Stomach (tissue), 9 donors: ENCODE results near the gene IGSF21. TPM values are rescaled to one million over a fixed set of nuclear protein-coding genes. Genes with fewer than 3 reads are reported as not detected.

Source experiments
- DNase-seq, 2 donors: peaks; one replicate each; pipeline versions ENCODE4 v3.0.0 to v3.0.0-alpha.2; 2013 to 2019
- H3K27ac ChIP-seq, 5 donors: fragments of 200-600 bp in 4 of 5; sonication (generic) in 4 of 5; one replicate each; pipeline ENCODE4 v1.5.1; 2013 to 2019; ENCODE audit warnings: mild to moderate bottlenecking in 1 of 5, moderate library complexity in 1 of 5
- H3K27me3 ChIP-seq, 3 donors: fragments of 200-600 bp; sonication (generic); one replicate each; pipeline ENCODE4 v1.5.1; 2017 to 2019; ENCODE audit warnings: mixed run types in 1 of 3
- H3K36me3 ChIP-seq, 4 donors: fragments of 200-600 bp; sonication (generic); 1 replicate in 3 of 4; 2 replicates in 1 of 4; pipeline ENCODE4 v1.5.1; 2016 to 2019
- H3K4me1 ChIP-seq, 4 donors: fragments of 200-600 bp; sonication (generic); one replicate each; pipeline ENCODE4 v1.5.1; 2016 to 2019
- H3K4me3 ChIP-seq, 4 donors: fragments of 200-600 bp; sonication (generic) in 3 of 4; one replicate each; pipeline ENCODE4 v1.5.1; 2016 to 2019; ENCODE audit warnings: mild to moderate bottlenecking in 1 of 4
- H3K9me3 ChIP-seq, 4 donors: fragments of 200-600 bp; sonication (generic); one replicate each; pipeline ENCODE4 v1.5.1; 2016 to 2019
- EP300 ChIP-seq: sonication (generic); formaldehyde crosslinking; IDR thresholded peaks from one replicate; pipeline ENCODE4 v1.6.1; 2017; ENCODE audit warnings: antibody characterized with exemption
- POLR2A ChIP-seq, 4 donors: fragments of 450-650 bp; IDR thresholded peaks; one replicate each; pipeline ENCODE4 v1.6.1; 2016; ENCODE audit warnings: antibody characterized with exemption in 4 of 4, control low read depth in 2 of 4, mild to moderate bottlenecking in 1 of 4, moderate library complexity in 1 of 4
- POLR2AphosphoS5 ChIP-seq, 3 donors: sonication (generic); formaldehyde crosslinking; IDR thresholded peaks; one replicate each; pipeline ENCODE4 v1.6.1; 2016; ENCODE audit warnings: antibody characterized with exemption in 3 of 3
- WGBS, 5 donors: extraction: QIAGEN DNeasy Blood & Tissue Kit in 3 of 5; methylation state at CpG; one replicate each; pipeline versions ENCODE4 v1.1.5 to v1.1.7; 2013 to 2018; 5-methylcytosine and 5-hydroxymethylcytosine counted together
- intact Hi-C: fragments of 100-400 bp; cut with DNase I; formaldehyde crosslinking; loops from one replicate; pipeline ENCODE4 v1.15.1; 2023; ENCODE audit warnings: low total_unique reads
- polyA plus RNA-seq, 3 donors: library from polyadenylated mRNA; stranded (reverse); fragments of 200-250 nt; gene quantifications; one replicate each; pipeline ENCODE4 v1.2.3, GENCODE V29; 2013
- total RNA-seq, 5 donors: library from RNA; depleted of rRNA; stranded (reverse); fragments of >200 nt; gene quantifications; one replicate each; pipeline versions ENCODE4 v1.1.0 to v1.2.3, GENCODE V29; 2014 to 2016
- TF ChIP-seq, protein P1 (sequence below), 7 experiments: fragments of 450-650 bp in 4 of 7; fragments of 200-600 bp in 3 of 7; sonication (generic) in 3 of 7; IDR thresholded peaks; one replicate each; pipeline ENCODE4 v1.5.1; 2016 to 2019; ENCODE audit warnings: antibody characterized with exemption in 7 of 7, control low read depth in 2 of 7, mild to moderate bottlenecking in 1 of 7
- donor health status: healthy with polysubstance abuse.
- donor health status: Bipolar disorder and iron deficiency.
- donor health status: healthy.

Gene IGSF21
- total and polyA plus RNA-seq, 8 donors = 0.25 to 2.0 (median 1.1) TPM; not detected in 3

DNA sequence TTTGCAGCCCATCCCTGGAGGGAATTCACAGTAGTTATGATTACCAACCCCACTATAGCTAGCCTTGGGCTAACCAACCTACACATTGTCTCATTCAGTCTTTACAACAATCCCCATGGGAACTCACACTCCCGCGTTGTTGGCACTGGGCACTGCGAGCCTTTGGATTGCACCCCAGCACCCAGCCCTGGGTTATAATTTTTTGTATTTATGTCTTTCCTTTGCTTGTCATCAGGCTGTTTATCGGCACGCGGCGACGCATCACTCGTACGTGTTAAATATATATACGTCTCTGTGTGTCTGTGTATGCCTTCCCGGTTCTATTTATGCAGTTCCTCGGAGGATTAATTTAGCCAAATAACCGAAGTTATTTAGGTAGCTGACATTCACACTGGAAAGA, 47.2 kb upstream of the IGSF21 start:
- WGBS, 5 donors = 89 to 93% (median 91%) methylated on average over 14 of the region's 14 CpGs
- DNase-seq = no peak
- Histone ChIP-seq H3K27me3 (peaks cover 0 to 86% (median 0%) of the 10 kb centered on the region in 3 donors), H3K36me3 (no peaks in the 10 kb centered on the region), H3K9me3 (peaks cover 0 to 4% (median 0%) of the 10 kb centered on the region in 4 donors), H3K4me3 (no peak overlapping the region), H3K4me1 (peaks cover 0 to 9% (median 3%) of the 10 kb centered on the region in 4 donors), H3K27ac (no peak overlapping the region)
- TF ChIP-seq, protein P1, sequence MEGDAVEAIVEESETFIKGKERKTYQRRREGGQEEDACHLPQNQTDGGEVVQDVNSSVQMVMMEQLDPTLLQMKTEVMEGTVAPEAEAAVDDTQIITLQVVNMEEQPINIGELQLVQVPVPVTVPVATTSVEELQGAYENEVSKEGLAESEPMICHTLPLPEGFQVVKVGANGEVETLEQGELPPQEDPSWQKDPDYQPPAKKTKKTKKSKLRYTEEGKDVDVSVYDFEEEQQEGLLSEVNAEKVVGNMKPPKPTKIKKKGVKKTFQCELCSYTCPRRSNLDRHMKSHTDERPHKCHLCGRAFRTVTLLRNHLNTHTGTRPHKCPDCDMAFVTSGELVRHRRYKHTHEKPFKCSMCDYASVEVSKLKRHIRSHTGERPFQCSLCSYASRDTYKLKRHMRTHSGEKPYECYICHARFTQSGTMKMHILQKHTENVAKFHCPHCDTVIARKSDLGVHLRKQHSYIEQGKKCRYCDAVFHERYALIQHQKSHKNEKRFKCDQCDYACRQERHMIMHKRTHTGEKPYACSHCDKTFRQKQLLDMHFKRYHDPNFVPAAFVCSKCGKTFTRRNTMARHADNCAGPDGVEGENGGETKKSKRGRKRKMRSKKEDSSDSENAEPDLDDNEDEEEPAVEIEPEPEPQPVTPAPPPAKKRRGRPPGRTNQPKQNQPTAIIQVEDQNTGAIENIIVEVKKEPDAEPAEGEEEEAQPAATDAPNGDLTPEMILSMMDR (IDR thresholded peaks at IDR 0.05) = no peak
- no peak for TF ChIP-seq POLR2A (IDR thresholded peaks at IDR 0.05)
- TF ChIP-seq POLR2AphosphoS5 (IDR thresholded peaks at IDR 0.05) = no peak
- intact Hi-C loops = no loop called here

DNA sequence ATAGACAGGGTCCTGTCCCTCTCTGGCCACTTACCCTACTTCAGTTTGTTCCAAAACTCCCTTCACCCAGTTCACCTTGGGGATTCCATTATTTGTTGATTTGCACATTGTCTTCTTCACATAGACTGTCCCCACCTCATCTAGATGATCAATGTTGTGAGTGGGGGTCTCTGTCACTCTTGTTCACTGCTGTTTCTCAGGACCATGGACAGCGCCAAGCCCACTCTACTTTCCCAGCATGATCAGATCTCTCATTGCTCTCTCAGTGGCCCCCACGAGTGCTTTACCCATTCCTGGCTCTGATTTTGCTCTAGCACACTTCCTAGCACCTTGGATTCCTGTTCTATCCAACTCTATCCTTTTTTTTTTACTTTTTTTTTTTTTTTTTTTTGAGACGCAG, 45.4 kb upstream of the IGSF21 start:
- intact Hi-C loops = no loop called here
- no peak for DNase-seq
- peaks cover 0 to 9% (median 3%) of the 10 kb centered on the region in 4 donors for H3K4me1 ChIP-seq
- H3K27ac ChIP-seq = no peak overlapping the region
- H3K27me3 ChIP-seq = peaks cover 0 to 85% (median 0%) of the 10 kb centered on the region in 3 donors
- H3K9me3 ChIP-seq = peaks cover 0 to 4% (median 0%) of the 10 kb centered on the region in 4 donors
- no peak for TF ChIP-seq POLR2A (IDR thresholded peaks at IDR 0.05)
- TF ChIP-seq, protein P1 (IDR thresholded peaks at IDR 0.05) = no peak
- H3K36me3 ChIP-seq = no peaks in the 10 kb centered on the region
- WGBS, 5 donors = 40 to 65% (median 57%) methylated on average over 2 to 3 of the region's 3 CpGs
- H3K4me3 ChIP-seq = no peak overlapping the region

DNA sequence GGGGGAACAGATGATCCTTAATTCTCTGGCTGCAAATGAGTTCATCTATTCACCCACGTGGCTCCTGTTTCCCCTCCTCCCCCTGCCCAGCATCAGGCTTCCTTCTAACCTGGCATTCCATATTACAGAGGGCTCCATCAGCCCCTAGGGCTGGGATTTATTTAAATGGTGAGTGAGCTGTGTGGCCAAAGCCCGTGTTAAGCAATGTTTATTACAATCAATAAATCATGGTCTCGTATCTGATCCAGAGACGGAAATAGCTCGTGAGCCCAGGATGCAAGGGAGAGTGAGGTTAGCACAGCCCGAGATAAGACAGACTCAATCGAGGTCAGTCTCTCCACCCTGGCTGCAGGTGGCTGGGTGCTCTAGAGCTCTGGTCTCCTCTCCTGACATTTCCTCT, 43.1 kb upstream of the IGSF21 start:
- Histone ChIP-seq H3K9me3 (peaks cover 0 to 4% (median 0%) of the 10 kb centered on the region in 4 donors), H3K36me3 (no peaks in the 10 kb centered on the region), H3K4me3 (no peak overlapping the region), H3K4me1 (peaks cover 0 to 9% (median 3%) of the 10 kb centered on the region in 4 donors), H3K27ac (no peak overlapping the region), H3K27me3 (peaks cover 0 to 63% (median 0%) of the 10 kb centered on the region in 3 donors)
- WGBS, 5 donors = 5 to 18% (median 15%) methylated on average over 6 to 7 of the region's 7 CpGs
- TF ChIP-seq, protein P1 (IDR thresholded peaks at IDR 0.05) = no peak
- TF ChIP-seq EP300 (no peak), POLR2AphosphoS5 (IDR thresholded peaks at IDR 0.05) (no peak)
- DNase-seq = peak in 1 of 2 donors; percentile 13
- intact Hi-C loops = no loop called here

DNA sequence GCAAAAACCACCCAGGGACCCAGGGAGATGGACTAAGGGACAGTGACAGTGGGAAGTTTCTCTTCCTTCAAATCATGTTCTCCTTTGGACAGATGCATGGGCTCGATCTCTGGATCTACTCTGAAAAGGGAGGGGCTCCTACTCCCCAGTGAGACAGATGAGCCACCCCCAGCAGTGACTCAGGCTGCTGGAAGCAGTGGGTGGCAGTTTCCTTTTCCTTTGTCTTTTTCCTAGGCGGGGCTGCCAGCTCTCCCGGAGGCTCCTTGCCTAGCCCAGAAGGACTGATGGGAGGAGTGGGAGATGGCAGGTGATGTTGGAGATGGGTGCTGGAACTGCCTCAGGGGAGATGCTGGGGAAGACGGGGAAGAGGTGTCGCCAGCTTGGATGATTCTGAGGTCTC, 41.0 kb upstream of the IGSF21 start:
- Histone ChIP-seq H3K27me3 (peaks cover 0 to 57% (median 0%) of the 10 kb centered on the region in 3 donors), H3K27ac (no peak overlapping the region), H3K9me3 (peaks cover 0 to 4% (median 0%) of the 10 kb centered on the region in 4 donors), H3K4me3 (no peak overlapping the region), H3K4me1 (peaks cover 0 to 9% (median 3%) of the 10 kb centered on the region in 4 donors), H3K36me3 (no peaks in the 10 kb centered on the region)
- no peak for DNase-seq
- TF ChIP-seq POLR2AphosphoS5 (IDR thresholded peaks at IDR 0.05) (no peak), POLR2A (IDR thresholded peaks at IDR 0.05) (no peak), EP300 (no peak)
- TF ChIP-seq, protein P1 (IDR thresholded peaks at IDR 0.05) = no peak
- intact Hi-C loops = no loop called here
- WGBS, 5 donors = 67 to 76% (median 71%) methylated on average over 5 of the region's 5 CpGs
